Fibroblast of upper back skin (primary cell): ENCODE data around the gene LIPK.
"Not testable (repeated sequence)": the region's sequence is repeated elsewhere in the genome, so short reads cannot be mapped to it uniquely, and the experiment has no call there.

ENCODE experiments used
- DNase-seq: peaks from one replicate; pipeline ENCODE4 v3.0.0-alpha.2; 2013

LIPK gene

GRCh38 chr10:88721392-88721791 is 15.3 kb downstream of the LIPK start:
- no peak for DNase-seq

- no peak for DNase-seq
Measured at GRCh38 chr10:88725798-88726197, 19.7 kb downstream of the LIPK start.

GRCh38 chr10:88728107-88728763 is 22.2 kb downstream of the LIPK start:
- DNase-seq: no peak

- no peak for DNase-seq
Measured at GRCh38 chr10:88730864-88731263, 24.8 kb downstream of the LIPK start.

- no peak for DNase-seq
Measured at GRCh38 chr10:88731296-88731695, 25.2 kb downstream of the LIPK start.

- no peak for DNase-seq
Measured at GRCh38 chr10:88733215-88733614, 27.2 kb downstream of the LIPK start.

GRCh38 chr10:88735661-88736060 is 29.6 kb downstream of the LIPK start:
- peak; percentile 63 for DNase-seq

DNA sequence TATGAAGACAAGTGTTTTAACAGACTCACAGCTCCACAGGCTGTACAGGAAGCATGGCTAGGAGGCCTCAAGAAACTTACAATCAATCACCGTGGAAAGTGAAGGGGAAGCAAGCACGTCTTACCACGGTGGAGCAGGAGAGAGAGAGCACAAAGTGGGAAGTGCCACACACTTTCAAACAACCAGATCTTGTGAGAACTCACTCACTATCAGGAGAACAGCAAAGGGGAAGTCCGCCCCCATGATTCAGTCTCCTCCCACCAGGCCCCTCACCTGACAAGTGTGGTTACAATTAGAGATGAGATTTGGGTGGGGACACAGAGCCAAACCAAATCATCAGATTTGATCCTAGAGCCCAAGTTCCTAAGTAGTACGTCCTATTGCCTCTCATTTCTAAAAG is 35.9 kb downstream of the LIPK start:
- not testable (repeated sequence) for DNase-seq

DNA sequence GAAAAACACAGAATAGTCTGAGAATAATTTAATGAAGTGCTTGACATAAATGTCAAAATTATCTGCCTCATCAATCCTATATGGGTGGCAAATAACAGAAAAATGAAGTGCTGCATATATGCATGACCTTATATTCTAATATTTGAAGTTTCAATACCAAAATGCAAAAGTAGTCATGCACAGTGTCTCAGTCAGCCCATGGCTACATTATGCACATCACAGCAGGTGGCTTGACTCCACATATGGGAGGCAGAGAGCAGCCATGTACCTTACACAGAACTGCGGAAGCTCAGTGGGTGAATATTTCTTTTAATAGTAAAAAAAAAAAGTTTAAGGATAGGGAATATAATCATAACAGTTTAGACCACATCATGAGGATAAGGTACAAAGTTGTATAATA is 36.4 kb downstream of the LIPK start:
- no peak for DNase-seq

DNA sequence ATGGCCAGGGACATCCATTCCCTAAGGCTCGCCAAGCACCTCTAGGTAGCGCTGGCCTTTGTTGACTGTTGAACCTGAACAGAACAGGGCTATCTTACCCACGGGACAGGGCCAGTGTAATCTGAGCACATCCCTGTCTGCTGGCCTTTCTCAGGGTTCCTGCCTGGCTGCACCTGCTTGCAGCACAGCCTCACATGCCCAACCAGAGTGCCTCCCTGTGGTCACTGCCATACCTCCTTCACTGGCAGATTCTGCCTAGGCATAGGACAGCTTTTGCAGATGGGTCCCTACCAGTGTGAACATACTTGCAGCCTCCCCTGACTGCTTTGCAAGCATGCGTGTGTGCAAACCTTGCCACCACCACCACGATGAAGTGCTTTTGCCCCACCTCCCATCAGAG is 38.0 kb downstream of the LIPK start:
- DNase-seq: no peak

GRCh38 chr10:88745633-88746032 is 39.6 kb downstream of the LIPK start:
- DNase-seq: no peak

DNA sequence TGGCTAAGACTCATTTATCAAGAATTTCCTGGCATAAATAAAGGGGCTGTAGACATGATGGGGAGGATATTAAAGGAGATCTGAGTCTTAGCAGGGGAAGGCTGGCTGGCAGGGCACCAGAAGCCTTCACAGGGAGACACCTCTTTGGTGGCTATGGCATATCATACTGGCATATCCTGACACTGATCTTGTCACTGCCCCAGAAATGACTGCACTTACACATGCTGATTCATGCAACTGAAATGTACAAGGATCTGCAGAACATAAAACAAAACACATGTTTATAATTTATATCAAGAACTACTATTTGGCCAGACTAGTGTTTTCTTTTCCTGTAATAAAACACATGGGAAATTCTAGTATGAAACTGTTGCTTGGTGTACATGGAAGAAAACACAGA is 48.2 kb downstream of the LIPK start:
- peak; percentile 76 for DNase-seq

DNA sequence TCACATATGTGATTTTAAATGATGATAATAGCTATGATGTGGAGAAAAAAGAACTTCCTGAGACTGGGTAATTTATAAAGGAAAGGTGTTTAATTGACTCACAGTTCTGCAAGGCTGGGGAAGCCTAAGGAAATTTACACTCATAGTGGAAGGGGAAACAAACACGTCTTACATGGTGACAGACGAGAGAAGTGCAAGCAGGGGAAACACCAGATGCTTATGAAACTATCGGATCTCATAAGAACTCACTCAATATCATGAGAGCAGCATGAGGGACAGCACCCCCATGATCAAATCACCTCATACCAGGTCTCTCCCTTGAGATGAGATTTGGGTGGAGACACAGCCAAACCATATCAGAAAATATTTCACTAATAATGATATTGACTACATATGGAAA is 49.7 kb downstream of the LIPK start:
- DNase-seq: no peak

GRCh38 chr10:88756660-88757059 is 50.6 kb downstream of the LIPK start:
- no peak for DNase-seq

GRCh38 chr10:88759366-88760101 is 53.5 kb downstream of the LIPK start, which contains the start of gene LIPN:
Gene LIPN, plus strand, starts transcription at chr10:88760020. Its CDS starts 1,386 bp downstream, at chr10:88761406.
- DNase-seq: no peak

DNA sequence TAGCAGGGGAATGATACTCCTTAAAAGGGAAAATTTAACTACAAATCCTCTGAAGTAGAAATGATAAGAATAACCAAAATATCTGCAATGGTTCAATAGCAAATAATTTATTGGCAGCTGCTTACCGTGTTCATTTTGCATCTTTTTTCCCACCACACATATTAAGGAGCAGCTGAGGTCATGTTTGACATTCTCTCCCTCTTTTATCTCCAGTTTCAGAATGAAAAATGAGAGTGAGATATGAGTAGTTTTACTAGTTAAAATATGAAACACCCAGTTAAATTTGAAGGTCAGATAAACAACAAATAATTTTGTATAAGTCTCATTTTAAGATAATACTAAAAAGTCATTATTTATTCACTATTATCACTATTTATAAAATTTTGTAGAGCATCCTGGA is 56.9 kb downstream of the LIPK start:
- no peak for DNase-seq

DNA sequence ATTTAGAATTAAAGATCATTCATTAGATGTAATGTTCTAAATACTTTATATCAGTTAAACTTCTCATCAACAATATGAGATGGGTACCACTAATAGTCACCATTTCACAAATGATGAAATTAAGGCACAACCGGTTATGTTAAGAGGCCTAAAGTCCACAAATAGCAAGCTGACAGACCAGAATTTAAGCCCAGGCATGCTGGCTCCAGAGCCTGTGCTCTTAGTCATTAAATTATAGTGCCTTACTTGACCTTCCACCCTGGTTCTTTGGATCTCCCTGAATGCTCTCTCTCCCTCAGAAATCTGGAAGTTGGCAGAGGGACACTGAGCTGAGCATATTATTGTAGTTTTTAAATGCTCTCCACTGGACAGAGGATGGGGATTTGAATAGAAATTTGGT is 57.4 kb downstream of the LIPK start:
- no peak for DNase-seq

DNA sequence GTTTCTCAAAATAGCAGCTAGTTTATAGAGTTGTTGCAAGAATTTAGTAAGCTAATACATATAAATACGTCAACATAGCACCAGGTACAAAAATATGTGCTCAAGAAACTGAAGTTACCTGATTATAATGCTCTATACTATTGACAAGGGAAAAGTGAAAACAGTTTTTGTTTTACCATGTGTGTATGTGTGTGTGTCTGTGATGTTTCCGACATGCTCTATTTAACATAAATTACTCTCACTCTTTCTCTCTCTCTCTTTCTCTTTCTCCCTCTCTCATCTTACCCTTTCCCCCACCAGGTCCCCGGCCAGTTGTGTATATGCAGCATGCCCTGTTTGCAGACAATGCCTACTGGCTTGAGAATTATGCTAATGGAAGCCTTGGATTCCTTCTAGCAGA is 58.1 kb downstream of the LIPK start:
- no peak for DNase-seq

DNA sequence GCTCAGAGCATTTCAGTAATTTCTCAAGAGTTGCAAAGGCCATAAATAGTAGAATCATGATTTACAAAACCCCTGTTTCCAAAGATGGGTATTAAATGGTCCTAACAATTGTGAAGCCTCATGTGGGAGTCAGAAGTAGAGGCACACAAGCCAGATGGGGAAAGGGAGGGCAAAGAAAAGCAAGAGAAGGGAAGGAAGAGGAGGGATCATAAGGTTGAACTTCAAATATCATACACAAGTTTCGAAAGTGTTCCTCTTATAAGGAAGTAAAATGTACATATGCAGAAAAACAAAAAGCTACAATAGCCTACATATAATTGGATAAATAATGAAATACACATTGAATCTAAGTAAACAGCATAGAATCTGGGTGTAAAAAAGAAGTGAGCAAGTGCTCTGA is 59.8 kb downstream of the LIPK start:
- no peak for DNase-seq

DNA sequence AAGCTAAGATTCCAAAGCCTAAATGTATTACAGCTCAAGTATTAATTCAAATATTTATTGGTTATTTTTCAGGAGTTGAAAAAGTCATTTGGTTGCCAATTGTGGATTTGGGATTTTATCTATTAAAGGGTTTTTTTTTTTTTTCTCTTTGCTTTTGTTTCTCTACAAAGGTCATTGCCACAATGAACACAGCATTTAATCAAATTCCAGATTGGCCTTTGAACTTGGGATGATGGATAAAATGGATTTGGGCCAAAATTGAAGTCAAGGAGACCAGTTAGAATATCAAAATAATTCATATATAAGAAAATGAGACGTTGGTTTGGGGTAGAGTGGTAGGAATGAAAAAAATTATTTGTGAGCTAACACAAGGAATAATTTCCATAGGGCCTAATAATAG is 63.3 kb downstream of the LIPK start:
- DNase-seq: no peak

GRCh38 chr10:88781206-88781605 is 75.2 kb downstream of the LIPK start:
- no peak for DNase-seq

- DNase-seq: no peak
Measured at GRCh38 chr10:88782222-88782621, 76.2 kb downstream of the LIPK start.

GRCh38 chr10:88783724-88784123 is 77.7 kb downstream of the LIPK start:
- DNase-seq: peak; percentile 39

DNA sequence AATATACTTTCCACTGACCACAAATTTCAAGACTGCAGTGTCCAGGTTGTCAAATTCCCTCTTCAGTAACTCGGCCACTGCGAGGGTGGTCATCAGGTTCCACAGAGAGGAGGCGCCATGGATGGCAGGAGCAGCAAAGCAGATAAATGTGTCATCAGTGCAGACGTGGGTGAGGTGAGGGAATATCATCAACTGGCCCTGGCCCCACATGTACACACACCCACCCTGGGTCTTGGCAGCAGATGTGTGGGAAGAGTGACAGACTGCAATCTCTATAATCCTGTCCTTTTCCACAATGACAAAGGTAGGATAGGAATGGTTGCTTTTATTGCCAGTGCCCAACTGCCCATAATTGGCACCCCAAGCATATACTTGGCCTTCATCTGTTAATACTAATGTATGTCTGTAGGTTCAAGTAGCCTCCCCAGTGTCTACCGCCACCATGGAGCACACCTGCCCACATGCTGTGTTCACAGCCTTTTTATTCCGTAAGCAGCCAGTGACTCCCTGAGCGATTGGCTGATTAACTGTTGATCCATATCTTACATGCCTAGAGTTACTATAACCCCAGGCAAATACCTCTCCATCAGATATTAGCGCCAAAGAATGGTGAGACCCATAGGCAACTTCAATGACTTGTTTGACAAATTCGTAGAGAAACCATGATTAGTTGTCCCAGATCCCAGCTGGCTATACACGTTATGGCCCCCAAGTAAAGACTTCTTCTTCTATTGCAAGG is 80.2 kb downstream of the LIPK start:
- no peak for DNase-seq
